ENCODE measurements around the gene KRT35.
A peak's percentile ranks its signal among the peaks of the same experiment; 100 is the strongest.

KRT35 gene

DNA sequence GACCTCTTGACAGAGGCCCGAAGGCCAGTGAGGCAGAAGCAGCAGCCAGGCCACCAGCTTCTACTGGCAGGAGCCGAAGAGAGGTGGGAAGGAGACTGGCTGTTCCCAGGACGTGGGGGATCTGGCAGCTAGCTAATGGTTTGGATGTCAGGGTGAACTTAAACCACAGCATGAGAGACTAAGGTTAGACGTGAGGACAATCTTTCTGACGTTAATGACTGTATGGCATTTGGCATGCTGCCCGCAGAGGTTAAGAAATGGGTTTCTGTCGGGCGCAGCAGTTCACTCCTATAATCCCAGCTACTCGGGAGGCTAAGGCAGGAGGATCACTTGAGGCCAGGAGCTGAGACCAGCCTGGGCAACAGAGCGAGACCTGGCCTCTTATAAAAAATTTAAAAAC lies 30.8 kb upstream of the KRT35 start:
- no peak for DNase-seq (ENCODE audit: low read depth in 2 of 2)

DNA sequence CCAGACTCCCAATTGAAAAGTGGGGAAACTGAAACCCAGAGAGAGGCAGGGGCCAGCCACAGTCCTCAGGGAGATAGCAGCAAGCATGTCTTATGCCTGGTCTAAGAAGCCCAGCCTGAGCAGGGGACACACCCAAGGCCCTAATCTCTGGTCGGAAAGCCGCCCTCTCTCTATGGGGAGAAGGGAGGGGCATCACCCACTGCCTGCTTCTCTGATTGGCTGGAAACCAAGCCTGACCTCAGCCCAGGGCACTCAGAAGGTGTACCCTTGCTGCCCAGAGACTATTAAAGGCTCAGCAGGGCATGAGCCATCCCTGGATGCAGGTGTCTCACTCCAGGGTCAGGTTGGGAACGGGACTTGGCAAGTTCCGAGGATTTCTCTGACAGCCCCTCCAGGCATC lies 30.2 kb upstream of the KRT35 start:
- DNase-seq (ENCODE audit: low read depth in 2 of 2): no peak

DNA sequence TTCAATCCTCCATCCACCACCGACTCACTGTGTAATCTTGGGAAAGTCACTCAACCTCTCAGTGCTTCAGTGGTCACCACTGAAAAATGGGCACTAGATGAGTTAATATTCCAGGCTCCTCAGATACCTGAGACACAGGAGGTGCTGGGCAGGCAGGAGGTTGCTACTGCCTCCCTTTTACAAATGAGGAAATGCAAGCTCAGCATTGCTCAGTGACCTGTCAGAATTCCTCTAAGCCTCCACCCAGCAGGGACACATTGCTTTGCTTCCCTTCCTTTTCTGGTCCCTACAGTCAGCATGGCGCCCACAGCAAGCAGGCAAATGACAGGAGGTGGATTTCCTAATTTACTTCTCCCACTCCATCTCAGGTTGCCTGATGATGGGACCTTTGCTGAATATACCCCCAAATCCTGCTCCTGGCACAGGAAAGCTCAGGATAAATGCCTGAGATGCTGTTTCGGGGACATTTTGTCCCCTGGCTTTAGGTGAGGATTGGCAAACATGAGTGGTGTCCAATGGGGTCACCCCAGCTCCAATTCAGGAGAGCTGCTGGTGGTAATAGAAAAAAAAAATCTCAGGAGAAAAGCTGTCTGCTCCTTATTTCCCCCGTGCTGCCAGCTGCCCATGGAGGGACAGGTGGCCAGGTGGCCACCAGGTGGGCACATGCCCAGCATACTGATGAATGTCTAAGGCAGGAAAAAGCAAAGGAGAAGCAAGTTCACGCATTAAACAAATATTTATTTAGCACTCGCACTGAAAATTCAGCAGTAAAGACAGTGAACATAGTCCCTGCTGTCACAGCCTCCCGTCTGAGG lies 29.5 kb upstream of the KRT35 start:
- no peak for DNase-seq (ENCODE audit: low read depth in 2 of 2)

DNA sequence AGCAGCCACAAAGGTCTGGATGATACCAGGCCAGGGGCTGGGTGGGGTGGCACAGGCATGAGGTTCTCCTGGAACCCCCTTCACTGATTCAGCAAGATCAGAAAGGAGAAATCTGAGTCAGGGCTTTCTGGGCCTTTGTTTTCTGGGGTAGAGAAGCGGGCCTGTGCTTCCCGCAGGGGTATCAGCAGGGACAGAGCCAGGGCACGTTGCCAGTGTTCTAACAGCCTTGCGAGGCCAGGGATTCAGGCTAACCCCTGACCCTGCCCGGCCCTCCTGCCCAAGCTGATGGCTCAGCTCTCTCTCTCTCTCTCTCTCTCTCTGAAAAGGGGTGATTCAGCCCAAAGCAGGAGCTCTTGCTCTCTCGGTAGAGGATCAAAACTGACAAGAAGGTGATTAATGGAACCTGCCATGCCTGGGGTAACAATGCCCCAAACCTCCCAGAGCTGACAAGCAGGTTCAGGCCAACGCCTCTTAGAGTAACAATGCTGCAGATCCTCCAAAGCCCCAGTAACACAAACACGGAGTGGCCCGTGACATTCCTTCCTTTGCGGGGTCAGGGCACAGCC lies 26.4 kb upstream of the KRT35 start:
- DNase-seq (ENCODE audit: low read depth in 2 of 2): no peak

DNA sequence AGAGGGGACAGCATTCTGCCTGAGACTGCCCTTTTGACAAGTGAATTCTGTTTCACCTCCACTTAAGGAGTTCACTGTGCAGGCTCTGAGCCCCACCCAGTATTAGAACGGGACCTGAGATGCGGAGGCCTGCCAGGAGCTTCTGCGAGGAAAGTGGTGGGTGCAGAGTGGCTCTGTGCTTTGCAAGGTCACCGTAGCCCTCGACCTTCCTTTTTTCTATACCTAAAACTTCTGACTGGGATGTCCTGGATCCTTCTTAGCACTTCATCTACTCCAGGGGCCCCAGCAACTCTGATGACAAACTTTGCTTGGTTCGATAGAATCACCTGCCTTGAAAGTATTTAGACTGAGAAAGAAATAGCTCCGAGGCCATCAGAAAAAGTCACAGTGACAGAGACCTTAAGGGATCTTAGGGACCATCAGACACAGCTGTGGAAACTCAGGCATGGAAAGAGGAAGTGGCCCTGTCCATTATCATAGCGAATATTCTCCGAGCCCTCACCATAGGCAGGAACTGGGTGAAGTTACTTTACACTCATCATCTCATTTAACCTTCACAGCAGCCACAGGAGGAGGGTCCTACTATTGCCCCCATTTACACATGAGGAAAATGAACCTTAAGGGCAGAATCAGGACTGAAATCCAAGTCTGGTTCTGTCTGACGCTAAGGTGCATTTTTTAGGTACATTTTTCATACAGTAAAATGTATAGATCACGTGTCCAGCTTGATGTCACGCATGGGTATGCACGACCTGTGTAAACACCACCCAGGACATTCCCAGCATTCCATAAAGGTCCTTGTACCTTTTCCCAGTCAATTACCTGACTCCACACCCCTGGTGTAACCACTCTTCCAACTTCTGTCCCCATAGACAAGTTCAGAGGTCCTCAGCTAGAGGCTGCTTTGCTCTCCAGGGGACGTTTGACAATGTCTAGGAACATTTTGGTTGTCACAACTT lies 25.1 kb upstream of the KRT35 start:
- no peak for DNase-seq (ENCODE audit: low read depth in 2 of 2)

DNA sequence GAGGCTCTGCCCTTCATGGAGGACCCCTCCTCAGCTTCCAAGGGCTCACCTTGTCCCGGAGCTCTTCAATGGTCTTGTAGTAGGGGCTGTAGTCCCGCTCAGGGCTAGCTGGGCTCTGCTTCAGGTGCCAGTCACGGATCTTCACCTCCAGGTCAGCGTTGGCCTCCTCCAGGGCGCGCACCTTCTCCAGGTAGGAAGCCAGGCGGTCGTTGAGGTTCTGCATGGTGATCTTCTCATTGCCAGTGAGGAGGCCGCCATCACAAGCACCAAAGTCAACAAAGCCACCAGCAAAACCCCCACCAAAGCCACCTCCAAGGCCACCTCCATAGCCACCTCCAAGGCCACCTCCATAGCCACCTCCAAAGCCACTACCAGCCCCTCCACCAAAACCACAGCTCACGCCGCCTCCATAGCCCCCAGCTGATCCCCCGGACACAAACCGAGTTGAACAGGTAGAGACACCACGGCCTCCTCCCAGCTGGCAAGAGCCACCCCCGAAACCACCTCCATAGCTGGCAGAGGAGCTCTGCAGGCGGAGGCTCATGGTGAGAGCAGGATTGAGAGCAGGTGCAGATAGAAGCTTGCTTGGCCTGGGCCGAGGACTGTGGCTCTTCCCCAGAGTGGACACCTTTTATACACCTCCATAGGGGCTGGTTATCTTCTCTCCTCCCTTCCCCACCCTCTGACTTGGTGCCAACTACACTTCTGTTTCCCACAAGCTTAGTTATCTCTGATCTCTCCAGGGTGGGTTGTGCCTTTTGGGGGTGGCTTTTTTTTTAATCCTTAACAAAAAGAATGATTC lies 24.3 kb upstream of the KRT35 start, which contains the start of gene KRT13:
Gene KRT13, minus strand, starts transcription at position 606 of the 802 bp plus-strand sequence. Its CDS starts 62 bp downstream, at position 544.
- no peak for DNase-seq (ENCODE audit: low read depth in 2 of 2)

DNA sequence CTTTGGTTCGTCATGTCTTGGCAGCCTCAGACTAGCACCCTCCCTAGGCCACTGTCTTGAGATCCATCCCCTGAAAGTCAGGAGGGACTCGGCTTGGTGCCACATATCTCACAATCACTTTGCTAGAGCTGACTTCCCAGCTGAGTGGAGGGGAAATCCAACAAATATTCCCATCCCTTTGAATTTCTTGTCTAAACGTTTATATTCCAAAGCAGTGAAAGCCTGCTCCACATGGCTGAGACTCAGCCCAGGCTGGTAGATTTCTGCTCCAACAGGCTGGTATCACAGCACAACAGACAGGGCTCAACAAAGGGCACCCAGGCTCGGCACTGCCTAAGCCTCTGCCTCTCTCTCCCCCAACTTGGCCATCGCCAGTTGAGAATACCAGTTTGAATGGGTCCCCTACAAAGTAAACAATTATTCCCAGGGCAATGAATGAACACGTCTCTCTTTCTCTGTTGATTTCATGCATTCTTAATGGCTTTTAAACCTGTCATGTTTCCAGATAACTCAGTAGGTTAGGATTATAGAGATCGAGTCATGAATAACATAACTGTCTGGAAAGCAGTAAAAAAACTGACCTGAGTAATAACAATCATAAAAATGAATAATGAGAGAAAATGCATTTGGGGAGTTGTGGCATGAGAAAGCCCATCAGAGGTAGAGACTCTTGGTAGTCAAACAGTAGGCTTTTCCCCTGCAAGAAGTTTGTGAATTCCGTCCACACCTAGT lies 23.5 kb upstream of the KRT35 start:
- DNase-seq (ENCODE audit: low read depth in 2 of 2): no peak

DNA sequence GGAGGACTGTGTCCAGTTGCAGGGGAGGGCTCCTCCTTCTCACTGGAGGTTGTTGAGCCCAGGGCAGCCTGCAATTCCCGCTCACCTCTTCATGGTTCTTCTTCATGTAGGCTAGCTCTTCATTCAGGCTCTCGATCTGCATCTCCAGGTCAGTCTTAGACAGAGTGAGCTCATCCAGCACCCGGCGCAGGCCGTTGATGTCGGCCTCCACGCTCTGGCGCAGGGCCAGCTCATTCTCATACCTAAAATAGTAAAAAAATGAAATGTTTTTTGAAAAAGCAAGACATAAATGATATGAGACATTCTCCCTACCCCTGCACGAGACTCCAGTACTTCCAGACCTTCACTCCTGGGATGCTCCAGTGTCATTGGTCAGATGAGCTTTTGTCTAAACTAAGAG lies 22.3 kb upstream of the KRT35 start:
- DNase-seq (ENCODE audit: low read depth in 2 of 2): no peak

DNA sequence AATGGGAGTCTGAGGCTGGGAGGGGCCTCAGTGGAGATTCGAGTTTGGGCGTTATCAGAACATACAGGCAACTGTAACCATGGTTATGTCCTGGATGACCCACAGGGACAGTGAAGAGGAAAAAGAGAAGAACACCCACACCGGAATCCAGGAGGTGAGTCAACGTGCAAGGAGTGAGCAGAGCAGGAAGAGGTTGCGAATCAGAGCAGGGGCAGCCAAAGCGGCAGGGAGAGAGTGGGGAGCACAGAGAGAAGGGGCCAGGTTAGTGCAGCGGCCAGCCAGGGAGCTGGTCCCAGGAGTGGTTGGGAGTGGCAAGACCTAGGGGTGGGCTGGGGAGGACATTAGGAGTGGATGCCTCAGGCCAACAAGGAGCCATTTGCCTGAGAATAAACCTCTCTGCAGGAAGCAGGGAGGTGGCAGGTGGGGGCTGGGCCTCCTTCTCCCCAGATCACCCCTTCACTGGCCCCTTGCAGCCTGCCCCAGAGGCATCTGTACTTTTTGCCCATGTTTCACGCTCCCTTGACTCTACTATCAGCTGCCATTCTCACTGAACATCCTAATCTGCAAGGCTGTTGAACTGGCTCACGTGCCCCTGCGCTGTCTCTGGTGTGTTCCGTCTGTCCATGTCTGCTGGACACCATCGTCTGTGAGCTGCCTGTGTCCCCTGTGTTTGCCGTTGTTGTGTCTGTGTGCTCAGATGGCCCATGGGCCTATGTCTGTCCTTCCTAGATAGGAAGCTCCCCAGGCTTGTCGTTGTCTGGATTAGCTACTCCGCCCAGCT lies 19.4 kb upstream of the KRT35 start:
- no peak for DNase-seq (ENCODE audit: low read depth in 2 of 2)

DNA sequence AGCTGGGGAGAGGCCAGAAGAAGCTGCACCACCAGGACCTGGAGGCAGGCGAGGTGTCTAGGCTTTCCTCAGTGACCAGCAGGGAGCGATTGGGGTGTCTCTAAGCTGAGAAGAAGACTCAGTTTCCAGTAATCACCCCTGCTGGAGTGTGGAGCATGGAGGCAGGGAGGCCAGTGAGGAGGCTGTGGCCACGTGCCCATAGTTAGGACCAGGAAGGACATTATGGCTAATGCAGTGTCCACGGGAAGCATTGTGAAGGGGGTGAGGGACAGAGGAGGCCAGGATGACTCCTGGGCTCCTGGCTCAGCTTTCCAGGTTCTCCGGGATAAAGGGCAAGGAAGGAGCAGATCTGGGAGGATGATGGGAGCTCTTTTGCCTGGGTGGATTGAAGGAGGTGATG lies 18.8 kb upstream of the KRT35 start:
- DNase-seq (ENCODE audit: low read depth in 2 of 2): no peak

DNA sequence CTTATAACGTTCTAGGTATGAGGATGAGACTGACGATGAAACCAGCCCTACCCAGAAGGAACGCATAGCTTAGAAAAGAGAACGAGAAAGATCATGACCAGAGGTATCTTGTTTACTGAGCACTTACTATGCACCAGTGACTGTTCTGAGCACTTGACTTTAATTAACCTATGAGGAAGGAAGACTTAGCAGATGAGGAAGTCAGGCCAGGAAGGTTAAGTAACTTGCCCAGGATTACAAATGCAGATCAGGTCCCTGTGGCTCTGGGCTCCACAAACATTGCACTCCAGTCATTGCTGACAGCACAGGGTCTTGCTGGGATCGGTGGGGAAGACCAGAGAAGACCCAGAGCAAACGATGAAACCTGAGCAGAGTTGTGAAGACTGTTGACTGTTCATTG lies 17.3 kb upstream of the KRT35 start:
- DNase-seq (ENCODE audit: low read depth in 2 of 2): no peak

DNA sequence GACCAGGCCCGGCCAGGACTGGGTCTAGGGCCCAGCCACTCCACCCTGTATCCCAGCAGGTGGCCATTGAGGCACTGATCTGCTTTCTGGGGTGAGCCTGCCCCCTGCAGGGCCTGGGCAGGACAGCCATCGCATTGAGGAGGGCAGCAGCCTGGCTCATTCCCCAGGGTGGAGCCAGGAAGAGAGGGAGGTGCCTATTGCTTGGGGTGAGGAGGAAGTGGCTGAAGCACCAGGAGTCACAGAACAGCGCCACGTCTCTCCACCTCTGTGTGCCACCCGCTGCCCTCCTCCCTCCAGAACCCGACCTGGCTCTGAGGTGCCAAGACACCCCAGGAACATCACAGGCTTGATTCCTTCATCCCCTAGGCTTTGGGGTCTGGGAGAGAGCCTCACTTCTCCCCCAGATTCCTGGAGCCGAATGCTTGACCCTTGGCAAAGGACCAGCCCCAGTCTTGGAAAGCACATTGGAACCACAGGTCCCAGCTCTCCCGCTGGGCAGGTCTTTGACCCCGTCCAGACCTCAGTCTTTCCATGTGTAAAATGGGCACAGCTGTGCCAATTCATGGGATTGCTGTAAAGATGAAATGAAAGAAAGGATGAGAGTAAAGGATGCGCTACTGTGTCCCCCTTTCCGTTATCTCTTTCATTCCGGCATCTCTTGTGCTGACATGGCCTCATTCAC lies 16.0 kb upstream of the KRT35 start:
- peak; percentile 64 to 73 for DNase-seq (ENCODE audit: low read depth in 2 of 2)

DNA sequence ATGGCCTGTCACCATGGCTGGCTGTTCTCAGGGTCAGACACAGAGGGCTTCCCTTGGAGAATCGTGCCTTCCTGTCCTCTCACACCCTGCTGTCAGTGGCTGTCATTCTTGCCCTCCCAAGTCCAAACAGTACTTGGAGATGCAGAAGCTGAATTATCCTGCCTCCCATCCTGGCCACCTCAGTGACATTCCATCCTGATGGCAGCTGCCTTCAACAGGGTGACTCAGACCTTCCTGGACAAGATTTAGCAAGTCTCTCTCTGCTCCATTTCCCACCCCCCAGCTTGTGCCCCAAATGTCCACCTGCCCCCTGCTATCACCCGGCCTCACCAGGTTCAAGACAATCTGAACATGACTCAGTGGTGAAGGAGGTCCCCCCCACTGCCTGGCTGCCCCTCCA lies 13.6 kb upstream of the KRT35 start:
- DNase-seq (ENCODE audit: low read depth in 2 of 2): no peak

DNA sequence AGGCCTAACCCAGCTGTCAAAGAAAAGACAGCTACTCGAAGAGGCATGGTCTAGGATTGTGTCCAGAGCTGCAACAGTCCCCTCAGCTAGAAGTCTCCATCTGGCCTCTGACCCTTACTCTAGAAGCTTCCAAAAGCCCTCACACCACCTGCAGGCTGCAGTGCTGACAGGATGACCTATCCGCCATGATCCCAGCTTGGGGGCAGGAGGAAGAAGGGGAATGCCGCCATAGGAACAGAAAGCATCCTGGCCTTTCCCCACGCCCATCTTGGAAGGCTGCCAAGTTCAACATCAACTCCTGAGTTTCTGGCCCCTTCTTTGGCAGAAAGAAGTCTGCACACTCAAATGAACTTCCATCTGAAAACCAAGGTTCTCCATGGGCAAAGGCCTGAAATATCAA lies 11.8 kb upstream of the KRT35 start:
- no peak for DNase-seq (ENCODE audit: low read depth in 2 of 2)

DNA sequence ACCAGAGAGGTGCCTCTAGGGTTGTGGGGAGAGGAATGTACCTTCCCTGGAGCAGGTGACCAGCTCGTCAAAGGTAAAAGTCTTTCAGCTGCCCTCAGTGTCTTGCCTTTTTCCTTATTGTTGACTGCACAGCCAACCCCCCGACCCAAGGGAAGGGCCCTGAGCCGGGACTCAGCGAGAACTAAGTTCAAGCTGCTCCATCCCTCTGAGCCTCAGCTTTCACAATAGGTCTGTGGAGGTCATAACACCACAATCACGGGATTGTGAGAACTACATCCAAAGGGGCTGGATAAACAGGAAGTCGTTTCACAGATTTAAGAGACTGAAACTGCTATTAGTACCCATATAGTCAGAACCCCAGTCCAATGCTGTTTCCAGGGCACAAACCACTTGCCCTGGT lies 11.4 kb upstream of the KRT35 start:
- DNase-seq (ENCODE audit: low read depth in 2 of 2): no peak

DNA sequence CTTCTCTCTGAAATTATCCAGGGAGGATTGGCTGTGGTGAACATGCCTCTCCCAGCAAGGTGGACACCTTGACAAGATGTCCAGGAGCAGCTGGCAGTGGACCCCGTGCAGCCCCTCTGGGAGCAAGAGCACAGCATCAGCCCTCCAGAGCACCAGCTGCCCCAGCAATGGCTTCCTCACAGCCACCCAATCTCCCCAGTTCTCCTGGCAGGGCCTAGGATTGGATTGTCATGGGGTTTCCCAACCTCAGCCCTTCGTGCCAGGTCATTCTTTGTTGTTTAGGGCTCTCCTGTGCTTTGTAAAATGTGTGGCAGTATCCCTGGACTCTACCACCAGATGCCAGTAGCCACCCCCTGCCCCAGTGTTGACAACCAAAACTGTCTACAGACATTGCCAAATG lies 10.5 kb upstream of the KRT35 start:
- no peak for DNase-seq (ENCODE audit: low read depth in 2 of 2)

DNA sequence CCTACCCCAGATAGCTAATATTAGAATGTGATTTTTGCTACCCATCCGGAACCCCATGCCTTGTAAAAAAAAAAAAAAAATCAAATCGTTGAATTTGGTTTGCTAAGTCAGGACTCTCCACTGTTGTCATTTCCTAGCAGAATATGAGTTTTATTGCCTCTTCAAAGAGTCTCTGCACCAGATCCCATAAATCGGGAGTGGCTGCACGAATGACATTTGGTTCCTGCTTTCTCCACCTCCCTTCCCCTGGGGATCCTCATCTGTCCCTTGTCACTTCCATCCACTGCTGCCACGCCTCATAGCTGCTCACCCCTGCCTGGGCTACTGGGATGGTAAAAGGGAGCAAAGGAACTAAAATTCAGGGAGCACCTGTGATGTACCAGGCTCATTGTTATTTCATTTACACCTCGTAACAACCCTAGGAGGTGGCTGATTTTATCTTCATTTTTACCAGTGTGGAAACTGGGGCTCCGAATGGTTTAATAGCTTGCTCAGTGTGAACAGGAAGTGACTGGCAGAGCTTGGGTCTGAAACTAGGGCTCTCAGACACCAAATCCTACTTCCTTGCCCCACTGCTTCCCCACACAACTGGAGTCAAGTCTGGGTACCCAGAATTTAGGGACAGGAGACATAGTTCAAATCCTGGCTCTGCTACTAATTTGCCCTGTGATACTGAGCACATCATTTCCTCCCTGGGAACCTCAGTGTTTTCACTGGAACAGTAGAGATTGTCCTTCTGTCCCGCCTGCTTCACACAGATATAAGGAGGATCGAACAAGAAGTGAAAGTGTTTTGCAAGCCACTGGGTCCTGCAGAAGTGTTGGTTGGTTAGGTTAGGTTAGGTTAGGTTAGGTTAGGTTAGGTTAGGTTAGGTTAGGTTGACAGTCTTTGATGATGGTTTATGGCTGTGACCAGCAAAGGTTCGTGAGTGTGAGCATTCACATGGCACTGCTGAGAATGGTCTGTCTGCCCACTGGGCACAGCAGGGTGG lies 9.3 kb upstream of the KRT35 start:
- no peak for DNase-seq (ENCODE audit: low read depth in 2 of 2)

DNA sequence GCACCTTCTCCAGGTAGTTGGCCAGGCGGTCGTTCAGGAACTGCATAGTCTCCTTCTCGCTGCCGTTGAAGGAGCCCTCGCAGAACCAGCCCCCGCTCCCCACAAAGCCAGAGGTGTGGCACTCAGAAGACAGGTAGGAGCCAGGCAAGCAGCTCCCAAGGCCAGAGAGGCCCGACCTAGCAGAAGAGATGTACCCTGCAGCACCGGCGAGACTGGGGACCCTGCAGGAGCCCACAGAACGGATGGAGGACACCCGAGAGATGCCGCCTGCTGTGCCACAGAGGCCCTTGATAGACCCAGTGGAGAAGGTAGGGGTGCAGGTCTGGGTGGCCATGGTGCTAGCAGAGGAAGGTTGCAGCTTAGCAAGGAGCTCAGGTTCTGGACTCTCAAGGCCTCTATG lies 8.6 kb upstream of the KRT35 start, which contains the start of gene KRT36:
Gene KRT36, minus strand, starts transcription at position 380 of the 400 bp plus-strand sequence. Its CDS starts 46 bp downstream, at position 334.
- DNase-seq (ENCODE audit: low read depth in 2 of 2): no peak
